GM19372 (cell line): ENCODE data around the gene KCNJ4.

Source experiments
- ATAC-seq: cut with Tn5 transposase; IDR thresholded peaks from one replicate; pipeline ENCODE4 v1.9.1; 2021; ENCODE audit warnings: mild to moderate bottlenecking, low read depth, moderate library complexity; ENCODE audit not compliant: unreplicated experiment

KCNJ4 gene

GRCh38 chr22:38454353-38455075 lies 485 bp downstream of the KCNJ4 start:
- no peak for ATAC-seq

DNA sequence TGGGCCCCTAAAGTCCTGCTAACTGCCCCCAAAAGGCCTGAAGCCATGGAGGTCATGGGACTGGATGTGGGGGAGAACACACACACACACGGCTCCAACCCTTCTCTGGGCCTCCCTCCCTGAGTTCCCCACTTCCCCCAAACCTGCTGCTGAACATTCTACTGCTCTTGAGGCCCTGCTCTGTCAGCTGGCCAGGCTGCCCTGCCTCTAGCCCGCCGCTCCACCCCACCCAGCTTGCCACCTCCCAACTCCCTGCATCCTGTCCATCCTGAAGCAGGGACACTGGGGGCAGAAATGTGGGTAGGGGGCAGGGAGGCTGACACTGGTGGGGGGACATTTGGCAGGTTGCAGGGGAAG lies 1.0 kb downstream of the KCNJ4 start:
- ATAC-seq = no peak

DNA sequence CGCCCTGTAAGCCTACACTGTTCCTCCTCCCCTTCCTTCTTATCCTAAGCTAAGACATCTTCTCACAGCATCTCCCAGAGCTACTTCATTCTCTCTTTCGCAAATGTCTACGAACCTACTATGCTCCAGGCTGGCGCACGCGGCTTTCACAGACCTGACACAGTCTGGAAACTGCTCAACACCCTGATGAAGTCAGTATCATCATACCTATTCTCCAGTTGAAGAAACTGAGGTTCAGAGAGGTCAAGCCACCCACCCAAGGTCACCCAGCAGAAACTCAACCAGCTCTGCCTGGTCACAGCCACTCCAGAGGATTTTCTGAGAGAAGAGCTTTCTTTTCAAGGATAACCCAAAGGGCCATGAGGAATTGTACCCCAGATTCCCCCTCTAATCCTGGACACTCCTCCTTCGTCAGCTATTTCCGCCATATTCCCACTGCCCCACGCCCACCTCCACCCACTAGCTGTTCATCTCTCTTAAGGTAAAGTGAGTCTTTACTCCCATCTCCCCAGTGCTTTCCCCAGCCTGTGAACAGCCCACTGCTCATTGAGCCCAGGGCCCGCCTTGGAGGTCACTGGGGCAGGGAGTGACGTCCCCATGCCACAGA lies 1.8 kb downstream of the KCNJ4 start:
- no peak for ATAC-seq

- ATAC-seq = no peak
These were observed 2.5 kb downstream of the KCNJ4 start for GRCh38 chr22:38452373-38453065.

GRCh38 chr22:38451864-38452263 lies 3.1 kb downstream of the KCNJ4 start:
- no peak for ATAC-seq

GRCh38 chr22:38451404-38451803 lies 3.6 kb downstream of the KCNJ4 start:
- ATAC-seq = no peak

DNA sequence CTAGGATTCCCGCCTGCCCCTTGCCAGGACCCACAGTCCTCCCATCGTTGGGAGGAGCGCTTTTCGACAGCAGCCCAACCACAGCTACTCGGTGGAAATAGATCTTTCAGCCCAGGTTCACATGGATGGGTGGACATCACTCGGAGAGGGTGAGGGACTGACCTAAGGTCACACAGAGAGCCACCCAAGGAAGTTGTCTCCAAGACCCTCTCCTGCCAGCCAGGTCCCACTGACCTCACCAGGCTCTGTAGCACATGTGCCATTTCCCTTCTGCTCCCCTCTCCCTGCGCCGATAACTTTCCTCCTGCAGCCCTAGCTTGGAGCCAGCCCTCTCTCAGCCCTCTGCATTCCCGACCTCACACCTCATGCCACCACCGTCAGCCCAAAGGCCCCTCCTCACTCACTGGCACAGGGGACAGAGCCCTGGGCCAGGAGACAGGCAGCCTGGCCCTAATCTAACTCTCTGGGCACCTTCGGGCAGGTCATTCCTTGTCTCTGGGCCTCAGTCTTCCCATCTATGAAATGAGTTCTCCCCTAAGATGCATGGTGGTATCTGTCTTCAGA lies 4.7 kb downstream of the KCNJ4 start:
- ATAC-seq = no peak

DNA sequence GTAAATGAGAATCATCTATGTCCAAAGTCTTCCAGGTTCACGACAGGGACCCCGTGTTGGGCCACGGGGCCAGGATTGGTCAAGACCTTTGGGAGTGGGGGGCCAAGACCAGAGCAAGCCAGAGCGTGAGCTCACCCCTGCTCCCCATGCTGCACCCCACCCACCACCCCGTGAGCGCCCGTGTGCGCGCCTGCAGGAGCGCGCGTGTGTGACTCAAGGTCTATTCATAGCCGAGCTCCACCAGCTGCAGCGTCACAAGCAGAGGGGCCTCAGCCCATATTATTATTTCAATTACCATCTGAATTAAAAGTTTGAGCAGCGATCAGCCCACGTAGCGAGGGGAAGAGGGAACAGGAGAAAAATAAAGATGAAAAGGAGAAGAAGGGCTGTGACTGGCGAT lies 5.2 kb downstream of the KCNJ4 start:
- ATAC-seq = no peak

DNA sequence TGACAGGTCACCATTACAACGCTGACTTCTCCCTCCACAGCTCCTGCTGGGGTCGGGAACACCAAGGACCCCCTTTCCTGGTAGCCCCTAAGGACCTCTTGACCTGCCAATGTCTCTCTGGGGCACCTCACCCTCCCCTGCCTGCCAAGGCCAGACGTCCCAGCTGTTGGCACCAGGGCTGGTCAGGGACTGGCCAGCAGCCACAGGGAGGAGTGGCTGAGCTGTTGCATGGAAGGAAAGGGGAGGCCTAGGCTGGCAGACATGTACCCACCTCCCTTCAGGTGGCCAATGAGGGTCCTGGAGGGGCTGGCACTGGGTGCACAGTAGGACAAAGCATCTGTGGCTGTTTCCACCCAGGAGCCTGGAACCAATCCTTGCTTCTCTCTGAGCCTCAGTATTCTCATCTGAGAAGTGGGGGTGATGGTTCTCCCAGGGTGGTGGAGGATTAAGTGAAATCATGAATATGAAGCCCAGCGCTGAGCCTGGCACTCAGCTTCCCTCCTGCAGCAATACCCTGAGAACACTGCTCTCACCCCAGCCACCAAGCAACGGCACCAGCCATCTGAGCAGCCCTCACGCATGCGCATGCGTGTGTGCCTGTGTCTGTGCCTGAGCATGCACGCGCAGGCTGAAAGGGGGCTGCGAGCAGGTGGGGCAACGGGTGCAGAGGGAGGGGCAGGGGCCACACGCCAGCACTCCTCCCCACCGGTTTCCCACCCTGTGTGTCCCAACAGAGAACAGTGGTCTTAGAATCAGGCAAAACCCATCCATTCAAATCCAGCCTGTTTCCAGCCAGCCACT lies 5.9 kb downstream of the KCNJ4 start:
- ATAC-seq = no peak

GRCh38 chr22:38446018-38446601 lies 8.9 kb downstream of the KCNJ4 start:
- ATAC-seq = no peak

DNA sequence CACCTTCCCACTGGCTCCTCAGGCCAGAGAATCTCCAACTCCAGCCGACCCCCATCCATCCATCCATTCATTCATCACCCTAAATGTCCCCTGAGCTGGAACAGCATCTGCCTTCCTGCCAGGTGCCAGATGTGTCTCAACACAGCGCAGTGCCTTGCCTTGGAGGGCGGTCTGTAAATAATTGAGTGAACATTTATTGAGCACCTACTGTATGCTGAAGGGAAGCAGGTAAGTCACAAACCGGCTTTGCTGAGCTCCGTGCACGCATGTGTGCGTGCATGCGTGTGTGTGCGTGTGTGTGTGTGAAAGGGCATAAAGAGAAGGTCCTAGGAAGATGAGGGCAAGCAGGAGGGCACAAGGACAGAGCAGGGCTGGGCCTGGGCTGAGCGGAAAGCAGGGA lies 10.2 kb downstream of the KCNJ4 start:
- no peak for ATAC-seq

GRCh38 chr22:38443628-38444521 lies 11.1 kb downstream of the KCNJ4 start:
- no peak for ATAC-seq

DNA sequence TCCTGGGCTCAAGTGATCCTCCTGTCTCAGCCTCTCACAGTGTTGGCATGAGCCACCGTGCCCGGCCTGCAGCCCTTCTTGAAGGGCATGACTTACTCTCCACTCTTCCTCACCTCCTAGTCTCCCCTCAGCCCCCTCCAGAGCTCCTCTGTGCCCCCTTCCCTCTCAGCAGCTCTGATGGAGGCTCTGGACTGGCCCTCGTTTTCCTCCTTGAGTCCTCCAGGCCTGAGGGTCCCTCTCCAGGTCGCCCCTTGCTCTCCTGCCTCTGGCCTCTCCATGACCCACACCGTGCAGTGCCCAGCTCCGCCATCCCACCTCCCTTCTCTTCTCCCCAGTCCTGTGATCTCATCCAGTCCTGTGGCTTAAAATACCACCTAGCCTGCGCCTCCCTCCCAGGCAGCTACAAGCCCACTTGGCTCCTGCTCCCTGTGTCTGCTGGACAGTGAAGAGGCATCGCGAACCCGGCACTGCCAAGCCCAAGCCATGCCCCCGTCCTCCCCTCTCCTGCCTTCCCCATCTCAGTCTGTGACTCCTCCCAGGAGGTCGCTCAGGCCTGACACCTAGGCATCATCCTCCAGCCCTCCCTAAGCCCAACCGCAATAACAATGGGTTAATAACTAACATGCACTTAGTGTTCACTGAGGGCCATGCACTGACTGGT lies 11.9 kb downstream of the KCNJ4 start:
- ATAC-seq = no peak

DNA sequence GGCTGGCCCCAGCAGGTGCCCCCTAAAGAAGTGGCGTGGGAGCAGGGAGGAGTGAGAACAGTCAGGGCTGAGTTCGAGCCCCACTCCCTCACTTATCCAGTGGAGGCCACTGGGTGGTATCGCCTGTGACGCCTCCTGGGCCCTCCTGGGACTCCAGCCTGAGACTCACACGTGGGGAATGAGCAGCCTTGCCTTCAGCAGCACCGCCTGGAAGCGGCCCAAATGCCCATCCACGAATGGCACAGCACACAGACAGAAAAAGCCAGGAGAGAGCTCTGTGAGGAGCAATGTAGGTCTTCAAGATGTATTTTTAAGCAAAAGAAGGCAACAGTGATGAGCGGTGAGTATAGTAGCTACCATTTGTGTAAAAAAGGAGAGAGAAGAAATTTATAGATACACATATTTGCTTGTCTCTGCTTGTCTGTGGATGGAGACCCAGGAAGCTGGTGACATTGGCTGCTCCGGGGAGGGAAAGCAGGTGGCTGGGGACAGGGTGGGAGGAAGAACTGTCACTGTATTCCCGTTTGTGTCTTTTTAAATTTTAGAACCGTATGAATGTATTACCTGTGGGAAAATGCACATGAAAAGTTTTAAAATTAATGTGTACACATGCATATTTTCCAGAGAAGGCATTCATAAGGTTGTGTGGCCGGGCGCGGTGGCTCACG lies 13.2 kb downstream of the KCNJ4 start:
- no peak for ATAC-seq

GRCh38 chr22:38440747-38441350 lies 14.2 kb downstream of the KCNJ4 start:
- ATAC-seq = no peak

GRCh38 chr22:38437416-38437815 lies 17.6 kb downstream of the KCNJ4 start:
- no peak for ATAC-seq

- no peak for ATAC-seq
These were observed 18.2 kb downstream of the KCNJ4 start for GRCh38 chr22:38436629-38437395.
